ENCODE results near the gene ANKRD9.

The ANKRD9 gene

DNA sequence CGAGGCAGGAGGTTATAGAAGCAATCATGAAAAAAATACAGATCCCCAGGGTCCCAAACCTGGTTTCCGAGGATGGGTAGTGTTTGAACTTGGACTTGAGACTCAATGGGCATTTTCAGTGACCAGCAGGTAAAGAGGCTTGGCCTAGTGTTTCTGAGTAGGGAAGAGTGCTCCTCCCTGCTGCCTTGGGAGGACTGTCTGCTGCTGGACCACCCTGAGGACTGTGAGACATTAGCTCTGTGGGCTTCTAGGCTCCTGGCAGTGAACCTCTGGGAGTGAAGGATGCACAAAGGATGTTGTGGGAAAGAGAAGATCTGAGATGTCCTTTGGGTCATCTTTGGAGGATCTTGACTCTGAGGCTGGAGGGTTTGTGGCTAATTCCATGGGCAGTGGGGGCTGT lies 30.5 kb downstream of the ANKRD9 start:
- DNase-seq (ENCODE audit: low spot score) = no peak

DNA sequence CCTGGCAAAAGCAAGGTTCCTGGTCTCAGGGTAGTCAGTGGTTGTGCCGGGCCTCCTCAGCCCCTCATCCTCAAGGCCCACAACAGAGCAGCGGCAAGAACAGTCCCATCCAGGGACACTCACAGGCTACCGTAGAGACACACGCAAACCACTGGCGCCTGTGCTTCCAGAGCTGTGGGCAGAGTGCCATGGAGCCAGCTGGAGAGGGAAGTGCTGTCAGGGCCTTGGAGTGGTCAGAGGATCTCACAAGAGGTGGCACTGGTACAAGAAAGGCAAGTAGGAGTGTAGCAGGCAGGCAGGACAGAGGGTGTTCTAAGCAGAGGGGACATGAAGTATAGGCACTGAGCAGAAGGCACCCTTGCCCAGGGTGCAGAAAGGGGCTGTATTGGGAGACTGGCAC lies 34.6 kb downstream of the ANKRD9 start:
- no peak for DNase-seq (ENCODE audit: low spot score)

DNA sequence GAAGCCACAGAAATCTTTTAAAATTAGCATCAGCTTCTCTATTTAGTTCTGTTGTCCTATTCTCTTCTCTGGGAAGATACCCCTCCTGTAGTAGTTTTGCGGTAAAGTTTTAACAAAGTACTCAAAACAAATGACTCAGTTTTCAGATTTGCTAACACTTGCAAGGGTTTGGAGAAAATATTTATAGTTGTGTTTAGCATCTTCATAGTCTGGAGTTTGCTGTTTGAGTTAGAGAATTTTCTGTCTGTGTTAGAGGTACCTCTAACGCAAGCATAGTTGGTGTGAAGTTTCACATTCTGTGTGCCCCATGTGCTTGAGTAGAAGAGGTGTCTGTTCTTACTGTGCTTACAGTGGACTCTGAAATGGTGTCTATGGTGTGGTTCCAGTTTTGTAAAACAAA lies 36.0 kb downstream of the ANKRD9 start:
- no peak for DNase-seq (ENCODE audit: low spot score)

DNA sequence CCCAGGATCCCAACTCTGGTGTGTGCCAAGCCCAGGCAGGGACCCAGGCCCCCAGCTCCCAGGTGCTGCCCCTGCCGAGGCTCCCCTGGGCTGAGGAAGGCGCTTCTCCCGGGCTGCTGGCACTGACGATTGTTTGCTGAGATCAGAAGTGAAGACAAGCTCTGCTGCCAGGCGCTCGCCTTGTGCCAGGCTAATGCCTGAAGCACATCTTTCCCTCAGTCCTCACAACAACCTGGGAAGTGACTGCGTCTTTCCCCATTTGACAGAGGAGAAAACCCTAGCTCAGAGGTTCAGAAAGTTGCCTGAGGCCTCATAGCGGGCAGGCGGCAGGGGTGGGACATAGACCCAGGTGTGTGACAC lies 36.8 kb downstream of the ANKRD9 start:
- no peak for DNase-seq (ENCODE audit: low spot score)

DNA sequence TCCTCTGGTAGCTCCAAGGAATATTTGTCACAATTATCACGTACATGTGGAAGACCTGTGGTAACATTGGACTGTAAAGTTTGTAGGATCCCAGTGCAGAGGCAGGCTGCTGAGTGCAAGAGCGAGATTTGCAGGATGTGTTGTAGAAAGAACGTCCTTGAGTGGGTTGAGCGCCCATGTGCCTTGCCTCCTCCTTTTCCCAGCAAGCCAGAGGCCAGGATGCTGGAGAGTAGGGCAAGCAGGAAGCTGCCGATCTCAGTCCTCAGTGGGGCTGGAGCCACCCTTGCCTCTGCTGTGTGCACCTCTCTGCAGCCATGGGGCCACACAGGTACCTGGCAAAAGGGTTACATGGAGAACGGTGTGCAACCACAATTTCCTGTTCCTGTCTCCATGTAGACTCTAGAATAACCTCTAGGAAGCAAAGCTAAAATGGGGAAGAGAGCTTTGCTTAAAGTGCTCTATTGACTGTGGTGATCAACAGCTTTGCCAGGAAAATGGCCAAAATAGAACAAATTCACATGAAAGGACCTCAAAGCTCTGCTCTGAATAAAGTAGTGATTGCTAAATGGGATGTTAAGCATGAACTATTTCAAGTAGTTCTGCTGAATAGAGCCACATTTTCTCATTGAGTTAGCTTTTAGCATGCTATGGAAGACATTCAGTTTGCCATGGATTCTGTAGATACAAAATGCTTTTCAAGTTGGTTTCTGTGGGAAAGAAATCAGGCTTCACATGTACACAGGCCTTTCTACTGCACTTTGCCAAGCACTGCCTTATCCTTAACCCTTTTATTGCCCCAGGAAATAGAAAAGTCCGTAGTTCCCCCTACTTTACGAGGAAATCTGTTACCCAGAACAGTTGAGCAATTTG lies 37.4 kb downstream of the ANKRD9 start:
- no peak for DNase-seq (ENCODE audit: low spot score)

DNA sequence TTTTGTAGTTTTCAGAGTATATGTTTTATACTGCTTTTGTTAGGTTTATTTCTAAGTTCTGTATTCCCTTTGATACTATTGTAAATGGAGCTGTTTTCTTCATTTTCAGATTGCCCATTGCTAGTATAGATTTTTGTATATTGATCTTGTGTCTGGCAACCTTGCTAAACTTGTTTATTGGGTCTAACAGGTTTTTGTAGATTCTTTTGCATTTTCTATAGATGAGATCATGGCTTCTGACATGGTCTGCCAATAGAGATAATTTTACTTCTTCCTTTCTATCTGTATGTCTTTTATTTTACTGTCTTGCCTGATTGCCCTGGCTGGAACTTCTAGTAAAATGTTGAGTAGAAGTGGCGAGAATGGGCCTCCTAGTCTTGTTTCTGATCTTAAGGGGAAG lies 40.3 kb downstream of the ANKRD9 start:
- DNase-seq (ENCODE audit: low spot score) = no peak

DNA sequence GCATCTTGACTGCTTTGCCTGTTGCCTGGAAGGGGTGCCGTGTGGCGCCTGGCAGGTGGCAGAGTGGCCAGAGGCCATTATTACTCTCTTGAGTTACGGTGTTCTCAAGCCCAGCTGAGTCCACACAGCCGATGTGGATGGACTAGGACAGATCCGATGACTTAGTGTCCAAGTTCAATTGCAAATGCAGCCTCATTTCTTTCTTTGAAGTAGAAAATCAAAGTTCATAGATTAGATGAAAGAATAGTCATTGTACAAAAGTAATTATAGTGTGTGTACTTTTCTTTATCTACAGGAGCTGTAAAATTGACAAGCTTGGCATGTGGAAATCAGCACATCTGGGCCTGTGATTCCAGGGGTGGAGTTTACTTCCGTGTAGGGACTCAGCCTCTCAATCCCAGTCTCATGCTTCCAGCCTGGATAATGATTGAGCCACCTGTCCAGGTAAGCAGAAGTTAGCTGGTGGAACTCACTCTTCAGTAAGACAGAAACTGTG lies 44.7 kb downstream of the ANKRD9 start:
- no peak for DNase-seq (ENCODE audit: low spot score)

DNA sequence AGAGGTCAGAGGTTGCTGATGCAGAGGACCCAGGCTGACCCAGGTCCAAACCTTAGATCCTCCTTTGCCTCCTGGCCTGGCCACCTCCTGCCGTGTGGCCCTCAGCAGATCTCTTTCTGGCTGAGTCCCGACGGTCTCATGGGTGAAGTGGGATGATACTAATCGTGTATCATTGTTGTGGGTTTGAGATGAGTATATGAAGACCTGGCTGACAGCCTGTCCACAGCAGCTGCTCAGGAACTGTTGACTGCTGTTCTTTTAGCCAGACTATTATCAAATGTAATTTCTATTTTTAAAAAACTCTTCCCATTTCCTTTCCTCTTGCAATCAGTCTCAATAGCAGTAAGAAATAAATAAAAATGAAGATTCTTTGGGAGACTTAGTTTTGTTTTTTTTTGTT lies 45.6 kb downstream of the ANKRD9 start:
- DNase-seq (ENCODE audit: low spot score) = no peak

DNA sequence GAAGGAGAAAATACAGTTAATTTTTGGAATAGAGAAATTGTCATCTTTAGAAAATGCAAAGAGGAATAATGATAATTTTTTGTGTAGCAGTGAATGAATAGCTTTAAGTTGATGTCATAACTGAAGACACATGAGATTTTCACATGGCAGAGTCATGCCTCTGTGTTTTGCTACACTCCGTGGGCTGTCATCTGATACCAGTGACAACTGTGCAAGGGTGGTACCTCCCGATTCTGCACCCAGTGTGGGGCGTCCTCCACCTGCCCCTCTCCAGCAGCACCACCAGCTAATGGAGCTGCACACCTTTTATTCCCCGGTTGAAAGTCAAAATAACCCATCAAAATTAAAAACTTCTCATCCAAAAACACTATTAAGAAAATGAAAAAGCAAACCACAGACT lies 47.2 kb downstream of the ANKRD9 start:
- no peak for DNase-seq (ENCODE audit: low spot score)

DNA sequence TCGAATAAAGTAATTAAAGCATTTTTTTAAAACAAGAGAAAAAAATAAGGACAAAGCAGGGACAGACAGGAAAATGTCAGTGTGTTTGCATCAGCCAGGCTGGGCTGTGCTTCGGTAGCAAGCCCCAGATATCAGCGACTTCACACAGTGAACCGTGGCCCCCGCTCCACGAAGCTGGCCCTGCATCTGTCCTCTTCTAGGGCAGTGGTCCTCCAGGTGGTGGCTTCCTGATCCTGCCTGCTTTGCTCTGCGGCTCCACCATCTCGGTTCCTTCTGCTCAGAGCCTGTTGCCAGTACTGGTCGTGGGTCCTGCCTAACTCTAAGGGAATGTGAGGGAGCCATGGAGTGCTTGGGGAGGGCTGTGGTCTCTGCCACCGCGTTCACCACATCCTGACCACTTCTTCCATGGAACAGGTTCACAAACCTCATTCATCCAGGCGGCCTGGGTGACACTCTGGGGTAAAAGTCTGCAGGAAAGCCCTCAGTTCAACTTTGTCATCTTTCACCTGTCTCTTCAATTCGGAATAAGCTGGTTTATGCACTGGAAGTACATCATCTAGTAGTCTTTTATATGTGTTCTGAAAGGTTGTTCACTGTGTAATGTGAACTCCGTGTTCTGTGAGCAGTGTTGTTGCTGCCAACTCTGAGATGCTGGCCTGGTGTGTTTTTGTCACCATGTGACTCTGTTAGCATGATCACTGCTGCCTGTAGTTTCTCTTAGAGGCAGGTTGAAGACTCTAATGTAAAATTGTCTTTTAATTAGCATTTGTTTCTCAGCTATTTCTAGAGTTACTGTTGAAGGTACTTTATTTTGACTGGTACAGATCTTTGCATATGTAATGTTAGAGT lies 47.9 kb downstream of the ANKRD9 start:
- no peak for DNase-seq (ENCODE audit: low spot score)

DNA sequence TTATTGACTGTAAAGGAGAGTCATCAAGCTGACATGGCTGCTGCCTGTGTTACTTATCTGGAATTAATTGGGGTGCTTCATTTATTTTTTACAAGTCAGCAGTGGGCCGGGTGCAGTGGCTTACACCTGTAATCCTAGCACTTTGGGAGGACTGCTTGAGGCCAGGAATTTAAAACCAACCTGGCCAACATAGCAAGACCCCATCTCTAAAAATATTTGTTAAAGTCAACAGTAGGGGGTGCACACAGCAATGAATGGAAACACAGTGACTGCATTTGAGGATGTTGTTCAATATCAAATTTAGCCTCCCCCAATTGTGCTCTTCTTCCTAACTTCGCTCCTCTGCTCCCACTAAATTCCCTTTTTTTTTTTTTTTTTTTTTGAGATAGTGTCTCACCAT lies 52.1 kb downstream of the ANKRD9 start:
- no peak for DNase-seq (ENCODE audit: low spot score)

DNA sequence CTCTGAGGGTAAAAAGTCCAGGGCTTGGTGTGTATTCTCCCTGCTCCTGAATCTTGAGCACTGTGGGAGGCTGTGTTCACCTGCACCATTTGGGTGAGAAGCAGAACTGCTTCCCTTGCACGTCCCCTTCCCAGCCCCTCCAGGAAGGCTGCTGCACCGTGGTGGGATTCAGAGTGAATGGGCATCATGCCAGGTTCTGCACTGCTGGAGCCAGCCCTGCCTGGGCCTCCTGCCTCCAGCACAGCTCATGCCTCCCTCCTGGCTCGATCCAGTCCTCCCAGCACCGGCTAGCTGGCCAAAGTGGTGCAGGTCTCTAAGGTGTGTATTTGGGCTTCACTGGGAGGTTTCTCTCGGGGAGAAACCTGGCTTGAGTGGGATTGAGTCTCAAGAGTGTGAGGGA lies 54.9 kb downstream of the ANKRD9 start:
- DNase-seq (ENCODE audit: low spot score) = no peak

DNA sequence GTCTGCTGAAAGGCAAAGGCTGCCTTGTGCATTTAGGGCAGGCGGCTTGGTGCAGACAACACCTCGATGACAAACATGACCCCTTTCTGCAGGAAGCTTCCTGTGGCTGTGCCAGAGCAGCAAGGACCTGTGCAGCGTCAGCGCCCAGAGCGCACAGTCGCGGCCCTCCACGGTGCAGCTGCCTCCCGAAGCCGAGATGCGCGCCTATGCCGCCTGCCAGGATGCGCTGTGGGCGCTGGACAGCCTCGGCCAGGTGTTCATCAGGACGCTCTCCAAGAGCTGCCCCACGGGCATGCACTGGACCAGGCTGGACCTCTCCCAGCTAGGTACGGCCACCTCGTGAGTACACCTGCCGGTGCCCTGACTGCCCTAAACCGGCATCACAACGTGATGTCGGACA lies 57.3 kb downstream of the ANKRD9 start:
- DNase-seq (ENCODE audit: low spot score) = no peak
